ENCODE measurements around the gene PSMD5.

Gene PSMD5

DNA sequence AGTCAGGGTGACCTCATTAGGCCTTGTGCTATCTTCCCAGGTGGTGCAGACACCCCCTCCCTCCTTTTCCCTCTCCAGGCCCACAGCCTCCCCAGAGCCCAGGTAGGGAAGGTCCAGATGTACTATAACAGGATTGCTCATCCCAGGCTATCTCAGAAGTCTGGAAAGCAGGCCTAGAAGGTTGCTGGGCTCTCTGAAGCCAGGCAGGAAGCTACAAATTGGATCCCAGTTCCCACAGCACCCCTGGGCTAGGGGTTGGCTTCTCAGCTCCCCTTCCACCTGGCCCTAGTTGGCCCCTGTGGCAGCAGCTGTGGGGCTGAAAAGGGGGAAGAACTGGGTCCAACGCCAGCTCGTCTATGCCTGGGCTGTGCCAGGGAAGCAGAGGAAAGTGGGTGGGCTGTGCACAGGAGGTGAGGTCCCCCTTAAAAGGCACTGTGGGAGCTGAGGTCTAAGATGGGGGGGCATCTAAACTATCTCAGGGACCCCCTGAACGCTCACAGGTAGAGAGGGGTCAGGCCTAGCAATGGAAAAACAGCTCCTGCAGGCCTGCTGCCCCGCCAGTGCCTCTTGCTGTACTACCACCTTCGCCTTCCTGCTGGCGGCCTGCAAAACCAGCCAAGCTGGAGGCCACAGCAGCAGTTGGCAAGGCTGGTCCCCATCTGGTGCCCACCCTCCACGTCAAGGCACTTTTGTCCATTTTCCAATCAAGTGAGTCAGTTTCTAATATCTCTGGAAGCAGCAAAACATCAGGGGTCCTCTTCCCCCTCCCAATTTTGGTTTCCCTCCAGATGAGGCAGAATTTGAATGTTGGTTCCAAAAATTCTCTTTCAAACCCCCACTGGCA, 13.3 kb upstream of the PSMD5 start:
- DNase-seq (ENCODE audit: low read depth): no peak

DNA sequence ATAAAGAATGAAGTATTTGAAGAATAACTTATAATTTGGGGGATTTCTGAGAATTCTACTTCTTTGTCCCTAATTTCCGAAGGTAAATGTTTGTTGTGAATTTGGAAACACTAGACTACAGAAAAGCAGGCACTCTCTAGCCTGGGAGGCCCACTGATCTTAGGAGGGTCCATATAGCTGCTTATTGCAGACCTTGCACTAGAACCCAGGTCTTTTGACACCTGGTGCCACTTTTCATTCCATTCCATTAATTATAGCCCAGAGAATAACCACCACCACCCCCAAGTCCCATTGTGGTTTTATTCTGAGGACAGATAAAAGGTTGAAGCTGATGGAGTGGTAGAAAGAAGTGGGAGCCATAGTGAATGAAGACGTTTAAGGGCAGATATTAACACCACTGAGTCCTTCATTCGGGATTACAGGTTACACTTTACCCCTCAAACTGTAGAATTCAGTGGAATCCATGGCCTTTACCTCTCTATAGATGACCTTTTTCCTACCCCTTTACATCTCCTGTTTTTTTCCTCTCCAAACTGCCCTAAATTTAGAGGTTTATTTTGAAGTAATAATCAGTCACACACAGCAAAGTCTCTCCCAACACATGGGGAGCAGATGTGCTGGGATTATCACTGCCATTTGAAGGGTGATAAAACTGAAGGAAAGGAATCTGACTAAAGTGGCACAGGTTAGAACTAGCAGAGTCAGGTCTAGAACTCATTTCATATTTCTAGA, 12.0 kb upstream of the PSMD5 start:
- no peak for DNase-seq (ENCODE audit: low read depth)

DNA sequence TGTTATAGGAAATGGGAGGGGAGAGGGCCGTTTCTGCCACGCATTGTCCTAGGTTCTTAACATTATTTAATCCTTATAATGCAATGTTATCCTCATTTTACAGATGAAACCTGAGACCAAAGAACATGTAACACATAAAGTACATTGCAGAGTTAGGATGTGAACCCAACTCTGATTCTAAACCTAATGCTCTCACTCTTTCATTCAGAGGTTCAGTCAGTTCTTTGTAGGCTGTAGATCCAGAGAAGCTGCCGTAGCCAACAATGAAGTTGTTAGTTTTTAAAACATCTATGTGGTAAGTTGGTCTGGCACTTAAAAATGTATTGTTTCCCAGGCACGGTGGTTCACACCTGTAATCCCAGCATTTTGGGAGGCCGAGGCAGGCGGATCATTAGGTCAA, 10.5 kb upstream of the PSMD5 start:
- no peak for DNase-seq (ENCODE audit: low read depth)

DNA sequence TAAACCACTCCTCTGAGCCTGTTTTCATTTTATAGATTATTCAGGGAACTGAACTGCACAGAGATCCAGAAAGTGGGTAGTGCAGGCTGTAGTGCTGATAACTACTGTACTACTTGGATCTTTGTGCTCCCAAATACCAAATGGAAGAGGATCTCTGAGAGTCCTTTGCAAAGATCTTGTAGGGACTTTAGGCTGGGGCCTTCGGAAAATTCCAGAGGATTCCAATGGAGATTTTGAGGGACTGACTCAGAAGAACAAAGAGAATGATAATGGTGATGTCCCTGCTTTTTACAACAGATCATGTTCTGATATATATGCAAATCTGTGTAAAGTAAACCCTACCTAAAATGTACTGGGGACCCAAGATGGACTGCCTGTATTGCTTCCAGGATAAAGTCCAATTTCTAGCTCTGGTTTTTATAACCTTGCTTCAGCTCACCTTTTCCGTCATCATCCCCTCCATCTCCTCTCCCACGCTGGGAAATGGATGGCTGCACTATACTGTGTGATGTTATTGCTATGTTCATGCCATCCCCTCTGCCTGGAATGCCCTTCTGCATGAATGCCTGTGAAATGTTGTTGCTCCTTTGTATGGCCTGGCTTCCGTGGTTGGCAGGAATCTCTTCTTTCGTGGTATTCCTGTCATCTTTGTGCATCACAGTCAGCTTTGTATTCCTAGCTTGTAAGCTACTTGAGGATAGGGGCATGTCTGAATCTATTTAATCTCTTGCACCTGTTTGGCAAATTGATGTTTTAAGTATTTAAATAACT, 9.7 kb upstream of the PSMD5 start:
- no peak for DNase-seq (ENCODE audit: low read depth)

DNA sequence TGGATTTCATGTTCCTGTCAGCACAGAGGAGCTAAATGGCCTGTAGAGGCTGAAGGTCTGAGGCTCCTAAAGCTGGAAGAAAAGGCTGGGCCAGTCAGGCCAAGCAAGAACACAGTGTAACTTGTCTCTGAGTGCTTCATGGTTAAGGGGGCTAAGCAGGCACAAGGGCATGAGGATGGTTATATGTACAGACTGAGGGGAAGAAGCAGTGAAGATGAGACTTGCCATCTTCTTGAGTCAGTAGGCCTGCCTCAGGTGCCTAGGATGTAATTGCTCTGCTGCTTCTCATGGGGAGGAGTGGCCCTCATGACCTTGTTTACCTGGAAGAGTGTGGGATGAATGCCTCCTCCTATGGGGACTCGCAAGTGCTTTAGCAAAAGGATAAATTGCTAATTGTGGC, 8.7 kb upstream of the PSMD5 start:
- no peak for DNase-seq (ENCODE audit: low read depth)

DNA sequence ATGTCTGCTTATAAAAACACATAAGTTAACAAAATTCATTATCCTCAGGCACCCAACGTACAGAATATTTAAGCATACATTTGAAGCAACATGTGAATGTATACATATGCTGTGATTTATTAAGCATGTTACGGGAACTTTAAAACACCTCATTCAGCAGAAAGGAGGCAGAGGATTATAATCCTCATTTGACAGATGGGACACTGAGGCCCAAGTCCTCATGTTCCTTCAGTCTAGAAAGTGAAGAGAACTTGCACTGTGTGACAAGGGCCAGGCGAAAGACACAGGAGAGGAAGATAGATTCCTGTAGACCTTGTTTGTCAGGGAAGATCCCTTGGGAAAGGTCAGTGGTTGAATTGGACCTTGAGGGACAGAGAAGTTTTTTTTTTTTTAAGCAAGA, 7.6 kb upstream of the PSMD5 start:
- DNase-seq (ENCODE audit: low read depth): no peak

DNA sequence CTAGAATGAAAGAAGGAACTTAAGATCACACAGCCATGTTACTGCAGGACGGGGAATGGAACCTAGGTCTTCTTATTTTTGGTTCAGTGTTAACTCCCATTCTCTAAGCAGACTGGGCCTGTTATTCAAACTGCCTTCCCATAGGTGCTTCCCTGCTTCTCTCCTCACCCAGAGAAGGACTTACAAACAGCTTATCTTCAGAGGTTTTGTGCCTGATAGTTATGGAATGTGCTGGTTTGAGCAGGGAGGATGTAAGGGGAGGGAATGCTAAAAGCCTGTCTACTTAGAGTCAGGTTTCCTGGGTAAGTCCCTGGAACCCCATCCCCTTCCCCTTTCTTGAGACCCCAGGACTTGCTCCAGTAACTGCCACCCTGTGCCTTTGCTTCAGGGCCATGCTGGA, 4.2 kb upstream of the PSMD5 start:
- DNase-seq (ENCODE audit: low read depth): no peak

DNA sequence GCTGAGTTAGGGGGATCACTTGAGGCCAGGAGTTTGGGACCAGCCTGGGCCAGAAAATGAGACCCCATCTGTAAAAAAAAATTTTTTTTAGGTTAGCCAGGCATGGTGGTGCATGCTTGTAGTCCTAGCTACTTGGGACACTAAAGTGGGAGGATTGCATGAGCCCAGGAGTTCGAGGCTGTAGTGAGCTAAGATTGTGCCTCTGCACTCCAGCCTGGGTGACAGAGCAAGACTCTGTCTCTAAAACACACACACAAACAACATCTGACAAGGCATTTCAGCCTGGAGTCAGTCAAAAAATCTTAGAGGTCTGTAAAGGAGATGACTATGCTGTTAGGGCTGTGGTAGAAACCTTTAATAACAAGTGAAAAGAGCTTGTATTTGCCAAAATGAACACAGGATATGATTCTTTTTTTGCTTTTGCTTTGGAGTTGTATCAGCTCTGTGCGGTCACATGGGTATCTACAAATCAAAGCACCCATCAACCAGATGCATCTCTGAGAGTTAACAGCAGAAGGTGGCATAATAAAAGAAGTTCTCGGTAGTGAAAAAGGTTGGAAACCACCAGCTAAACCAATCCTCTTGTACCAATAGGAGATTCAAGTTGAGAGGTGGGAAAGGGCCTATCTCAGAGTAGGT, 3.6 kb upstream of the PSMD5 start:
- no peak for DNase-seq (ENCODE audit: low read depth)

DNA sequence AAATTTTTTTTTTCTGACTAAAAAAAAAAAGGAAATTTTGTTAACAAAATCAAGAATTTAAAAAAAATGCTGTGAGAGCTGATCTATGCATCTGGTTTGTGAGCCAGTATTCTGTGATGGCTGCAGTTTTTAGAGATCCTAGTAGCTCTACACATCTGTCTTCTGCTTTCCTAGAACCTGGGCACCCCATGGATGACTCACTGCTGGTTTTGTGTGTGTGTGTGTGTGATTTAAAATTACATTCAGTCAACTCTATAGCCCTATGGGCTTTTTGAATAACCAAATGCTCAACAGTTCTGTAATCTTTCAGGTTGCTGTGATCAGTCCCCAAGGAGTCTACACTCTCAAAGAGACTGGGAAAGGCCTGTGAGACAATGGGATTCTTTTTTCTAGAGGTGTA, 2.5 kb upstream of the PSMD5 start:
- no peak for DNase-seq (ENCODE audit: low read depth)

DNA sequence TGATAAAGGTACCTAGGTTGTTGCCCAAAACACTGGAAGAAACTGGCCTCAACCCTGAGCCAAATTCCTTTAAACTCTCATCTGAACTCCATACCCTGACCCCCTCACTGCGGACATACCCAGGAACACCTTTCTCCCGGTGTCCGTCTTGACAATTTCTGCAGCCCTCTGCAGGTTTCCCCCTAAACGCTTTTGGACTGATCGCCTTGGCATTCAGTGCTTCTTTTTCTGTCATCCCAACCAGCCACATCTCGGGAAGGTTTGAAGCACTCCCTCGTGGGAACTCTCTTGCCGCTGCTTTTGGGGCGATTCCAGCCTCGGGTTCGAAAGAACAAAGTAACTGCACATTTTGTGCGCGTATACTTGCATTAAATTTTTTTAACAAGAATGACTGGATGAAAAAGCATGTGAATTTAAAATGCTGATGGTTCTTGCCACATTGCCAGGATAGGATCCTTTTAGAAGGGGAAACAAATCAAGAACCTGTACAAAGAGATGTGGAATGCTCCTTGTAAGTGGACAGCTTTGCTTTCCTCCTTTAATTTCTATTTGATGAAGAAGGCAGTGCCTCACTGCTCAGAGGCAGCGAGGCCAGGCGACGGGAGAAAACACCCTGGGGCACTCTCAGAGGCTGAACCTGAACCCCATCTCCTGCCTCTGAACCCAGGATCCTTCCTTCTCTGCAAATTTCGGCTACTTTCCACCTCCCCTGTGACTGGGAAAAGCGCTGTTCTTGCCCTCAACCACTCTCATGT, 615 bp downstream of the PSMD5 start:
- DNase-seq (ENCODE audit: low read depth): peak; percentile 7

DNA sequence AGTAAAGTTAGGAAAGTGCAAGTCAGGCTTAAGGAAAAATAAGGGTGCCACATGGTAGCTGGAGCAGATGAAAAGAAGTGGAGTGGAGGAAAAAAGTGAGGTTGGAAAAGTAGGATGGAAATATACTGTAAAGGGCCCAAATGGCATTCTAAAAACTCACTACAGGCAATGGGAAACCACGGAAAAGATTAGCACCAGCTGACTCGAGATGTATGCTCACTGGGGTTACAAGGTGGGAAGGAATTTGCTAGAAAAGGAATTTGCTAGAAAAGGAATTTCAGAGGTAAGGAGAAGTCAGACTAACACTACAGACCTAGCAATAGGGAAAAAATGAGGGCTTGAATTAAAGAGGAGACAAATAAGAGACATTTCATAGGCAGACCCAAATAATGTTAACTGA, 3.6 kb downstream of the PSMD5 start:
- DNase-seq (ENCODE audit: low read depth): no peak

DNA sequence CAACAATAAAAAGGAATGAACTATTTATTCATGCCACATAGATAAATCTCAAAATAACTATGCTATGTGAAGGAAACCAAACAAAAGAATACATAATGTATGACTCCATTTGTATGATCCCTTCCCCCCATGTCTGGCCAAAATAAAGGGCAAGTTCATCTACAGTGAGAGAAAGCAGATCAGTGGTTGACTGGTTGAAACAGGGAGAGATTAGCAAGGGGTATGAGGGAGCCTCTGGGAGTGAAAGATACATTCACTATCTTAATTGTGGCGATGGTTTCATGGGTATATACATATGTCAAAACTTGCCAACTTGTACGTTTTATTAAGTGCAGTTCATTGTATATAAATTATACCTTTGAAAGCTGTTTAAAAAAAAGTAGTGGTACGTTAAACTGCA, 4.8 kb downstream of the PSMD5 start:
- no peak for DNase-seq (ENCODE audit: low read depth)

DNA sequence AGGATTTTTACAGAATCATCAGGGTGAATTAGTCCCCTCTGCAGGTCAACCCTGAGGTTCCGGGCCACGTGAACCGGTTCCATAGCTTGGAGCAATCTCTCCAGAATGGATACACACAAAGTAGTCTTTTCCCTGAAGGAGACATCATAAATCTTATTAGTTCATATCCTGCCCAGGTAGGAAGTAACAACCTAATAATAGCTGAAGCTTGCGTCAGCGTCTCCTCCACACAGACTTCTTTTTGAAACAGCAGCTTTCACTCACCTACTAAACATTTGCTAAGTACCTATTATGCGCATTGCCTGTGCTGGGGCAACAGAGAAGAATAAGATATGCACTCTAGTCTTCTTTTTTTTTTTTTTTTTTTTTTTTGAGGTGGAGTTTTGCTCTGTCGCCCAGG, 9.4 kb downstream of the PSMD5 start:
- DNase-seq (ENCODE audit: low read depth): no peak

DNA sequence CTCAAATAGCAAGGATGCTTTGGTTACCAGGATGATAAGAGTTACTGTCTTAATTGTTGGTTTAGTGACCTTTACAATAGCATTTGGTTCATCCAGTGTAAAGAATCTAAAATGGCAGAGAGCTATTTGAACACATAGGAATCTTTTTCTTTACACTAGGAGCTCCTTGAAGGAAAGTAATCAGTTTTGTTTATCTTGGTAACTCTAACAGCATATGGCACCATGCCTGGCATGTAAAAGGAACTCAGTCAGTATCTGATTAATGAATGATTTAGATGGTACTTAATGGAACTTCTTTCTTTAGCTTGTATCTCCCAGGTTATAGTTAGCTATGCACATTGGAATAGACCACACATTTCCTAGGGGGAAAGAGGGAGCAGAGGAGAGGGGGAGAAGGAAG, 9.9 kb downstream of the PSMD5 start:
- DNase-seq (ENCODE audit: low read depth): no peak

DNA sequence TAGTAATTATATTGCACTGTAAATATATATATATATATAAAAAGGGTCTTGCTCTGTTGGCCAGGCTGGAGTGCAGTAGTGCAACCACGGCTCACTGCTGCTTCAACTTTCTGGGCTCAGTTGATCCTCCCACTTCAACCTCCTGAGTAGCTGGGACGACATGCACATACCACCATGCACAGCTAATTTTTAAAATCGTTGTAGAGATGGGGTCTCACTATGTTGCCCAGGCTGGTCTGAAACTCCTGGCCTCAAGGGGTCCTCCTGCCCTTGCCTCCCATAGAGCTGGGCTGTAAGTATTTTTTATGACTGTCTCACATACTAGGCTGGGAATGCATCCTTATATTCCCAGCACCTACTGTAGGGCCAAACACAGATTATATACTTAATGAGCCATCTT, 11.9 kb downstream of the PSMD5 start:
- no peak for DNase-seq (ENCODE audit: low read depth)

DNA sequence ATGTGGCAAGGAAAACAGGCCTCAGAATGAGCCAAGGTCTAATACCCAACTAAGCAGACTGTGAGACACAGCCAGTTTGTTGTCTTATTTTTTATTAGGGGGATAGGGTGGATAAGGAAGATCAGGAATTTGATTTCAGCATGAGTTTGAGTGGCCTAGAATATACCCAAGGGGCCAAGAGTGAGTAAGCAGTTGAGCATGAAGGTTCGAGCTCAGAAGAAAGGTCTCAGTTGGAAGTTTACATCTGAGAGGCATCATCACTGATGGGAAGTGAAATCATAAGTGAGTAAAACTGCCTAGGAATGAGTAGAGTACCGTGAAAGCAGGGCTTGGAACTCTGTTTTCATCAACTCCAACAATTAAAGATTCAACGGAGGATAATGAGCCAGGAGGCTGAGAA, 12.6 kb downstream of the PSMD5 start:
- no peak for DNase-seq (ENCODE audit: low read depth)

DNA sequence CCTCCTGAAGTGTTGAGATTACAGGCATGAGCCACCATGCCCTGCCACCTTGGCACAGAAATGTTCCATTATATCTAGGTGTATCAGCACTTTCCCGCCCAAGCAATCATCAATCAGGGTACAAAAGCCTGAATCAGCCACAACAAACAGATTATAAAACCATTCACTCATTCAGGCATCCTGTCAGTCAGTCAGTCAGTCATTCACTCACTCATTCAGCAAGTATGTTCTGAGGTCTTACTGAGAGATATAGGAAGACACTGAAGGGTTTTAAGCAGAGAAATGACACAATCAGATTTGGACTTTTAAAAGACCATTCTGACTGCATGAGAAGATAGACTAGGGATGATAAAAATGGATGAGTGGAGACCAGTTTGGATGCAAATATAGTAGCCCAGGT, 13.1 kb downstream of the PSMD5 start:
- no peak for DNase-seq (ENCODE audit: low read depth)

DNA sequence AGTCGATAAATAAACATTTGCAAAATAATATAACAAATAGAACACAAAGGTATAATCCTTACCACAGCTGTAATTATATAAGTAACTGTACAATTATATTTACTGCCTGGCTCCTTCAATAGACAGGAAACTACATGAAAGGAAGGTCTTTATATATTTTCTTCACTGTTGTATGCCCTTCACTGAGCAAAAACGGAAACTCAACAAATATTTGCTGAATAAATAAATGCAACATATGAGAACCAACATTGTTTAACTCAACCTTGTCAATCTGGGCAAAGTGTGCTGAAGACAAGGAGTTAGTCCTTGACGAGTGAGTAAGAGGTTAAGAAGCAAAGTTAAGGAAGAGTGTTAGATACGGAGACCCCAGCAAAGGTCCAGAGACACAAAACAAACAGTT, 22.6 kb downstream of the PSMD5 start:
- DNase-seq (ENCODE audit: low read depth): no peak

DNA sequence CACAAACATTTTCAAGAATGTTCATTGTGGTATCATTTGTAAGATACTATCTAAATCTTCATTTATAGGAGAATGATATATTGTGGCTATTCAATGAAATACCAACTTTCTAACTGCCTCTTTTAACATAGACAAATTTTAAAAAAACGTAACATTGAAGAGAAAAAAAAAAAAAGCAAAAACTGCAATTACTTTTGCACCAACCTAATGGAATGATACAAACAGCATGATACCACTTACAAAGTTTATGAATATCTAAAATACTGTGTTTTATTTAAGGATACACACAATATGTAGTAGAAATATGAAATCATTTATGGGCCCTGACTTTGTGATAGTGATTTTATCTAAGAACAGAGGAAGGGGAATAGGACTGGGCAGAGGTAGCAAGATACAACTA, 24.1 kb downstream of the PSMD5 start:
- DNase-seq (ENCODE audit: low read depth): no peak

DNA sequence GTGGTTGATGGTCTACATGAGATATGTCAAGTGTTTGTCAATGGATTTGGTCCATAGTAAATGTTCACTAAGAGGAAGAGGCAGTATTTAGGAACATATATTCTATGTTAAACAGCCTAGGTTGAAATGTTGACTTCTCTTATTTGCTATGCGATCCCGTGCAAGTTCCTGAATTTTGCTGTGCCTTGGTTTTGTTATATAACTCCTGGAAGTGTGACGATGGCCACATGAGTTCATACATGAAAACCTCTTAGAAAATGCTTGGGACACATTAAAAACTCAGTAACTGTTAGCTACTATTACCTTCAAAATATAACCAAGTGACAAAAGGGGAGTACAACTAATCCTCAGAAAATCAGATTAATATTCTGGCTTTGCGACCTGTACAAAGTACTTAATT, 27.6 kb downstream of the PSMD5 start:
- no peak for DNase-seq (ENCODE audit: low read depth)

DNA sequence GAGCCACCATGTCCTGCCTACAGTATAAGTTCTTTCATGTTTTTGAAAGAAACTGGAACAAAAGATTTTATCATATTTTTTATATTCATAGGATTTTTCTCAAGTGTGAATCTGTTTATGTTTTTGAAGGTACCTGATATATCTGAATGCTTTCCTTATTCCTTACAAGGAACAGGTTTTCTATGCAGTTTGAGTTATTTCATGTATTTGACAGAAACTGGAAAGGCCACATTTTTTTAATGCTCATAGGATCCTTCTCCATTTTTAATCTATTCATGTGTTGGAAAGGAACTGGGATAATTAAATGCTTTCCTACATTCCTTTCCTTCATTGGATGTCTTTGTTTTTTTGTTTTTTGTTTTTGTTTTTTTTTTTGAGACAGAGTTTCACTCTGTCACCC, 33.8 kb downstream of the PSMD5 start:
- no peak for DNase-seq (ENCODE audit: low read depth)
